ENCODE results near the gene R3HDM2. TPM values are rescaled to one million over a fixed set of nuclear protein-coding genes. Genes with fewer than 3 reads are reported as not detected.

The R3HDM2 gene
- total RNA-seq, 1 donor from 2014 or later: 65.1 TPM

- intact Hi-C loops (cut with micrococcal nuclease): no loop called here
Observed at GRCh38 chr12:57467915-57468314, 37.1 kb upstream of the R3HDM2 start.

- intact Hi-C loops (cut with micrococcal nuclease): no loop called here
Observed at GRCh38 chr12:57467212-57467874, 36.5 kb upstream of the R3HDM2 start.

- intact Hi-C loops (cut with micrococcal nuclease): no loop called here
Observed at GRCh38 chr12:57465747-57466505, 35.1 kb upstream of the R3HDM2 start.

DNA sequence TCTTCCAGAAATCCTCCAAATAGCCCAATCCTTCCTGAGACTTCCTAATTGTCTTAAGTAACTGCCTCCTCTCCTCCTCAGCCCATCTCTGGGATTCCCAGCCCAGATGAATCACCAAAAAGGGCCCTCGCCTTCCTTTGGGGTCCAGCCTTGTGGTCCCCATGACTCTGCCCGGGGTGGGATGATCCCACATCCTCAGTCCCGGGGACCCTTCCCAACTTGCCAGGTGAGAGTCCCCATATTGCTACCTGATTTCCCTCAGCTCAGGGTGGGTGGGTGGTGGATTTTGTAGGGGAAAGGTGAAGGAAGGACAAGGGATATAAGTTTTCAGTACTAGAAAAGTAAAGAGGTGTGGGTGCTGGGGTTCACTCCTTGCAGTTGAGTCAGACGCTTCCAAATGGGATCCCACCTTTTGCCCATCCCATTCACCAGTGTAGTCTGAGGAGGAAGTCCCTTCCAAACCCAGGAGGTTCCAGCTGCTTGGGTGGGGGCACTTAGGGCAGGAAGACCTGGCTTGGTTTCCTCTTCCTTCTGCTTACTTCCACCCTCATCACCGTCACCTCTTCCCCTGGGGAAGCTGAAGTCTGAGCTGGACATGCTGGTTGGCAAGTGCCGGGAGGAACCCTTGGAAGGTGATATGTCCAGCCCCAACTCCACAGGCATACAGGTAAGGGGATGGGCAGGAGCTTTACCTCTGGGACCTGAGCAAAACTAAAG, 34.3 kb upstream of the R3HDM2 start:
- intact Hi-C loops (cut with micrococcal nuclease): no loop called here

DNA sequence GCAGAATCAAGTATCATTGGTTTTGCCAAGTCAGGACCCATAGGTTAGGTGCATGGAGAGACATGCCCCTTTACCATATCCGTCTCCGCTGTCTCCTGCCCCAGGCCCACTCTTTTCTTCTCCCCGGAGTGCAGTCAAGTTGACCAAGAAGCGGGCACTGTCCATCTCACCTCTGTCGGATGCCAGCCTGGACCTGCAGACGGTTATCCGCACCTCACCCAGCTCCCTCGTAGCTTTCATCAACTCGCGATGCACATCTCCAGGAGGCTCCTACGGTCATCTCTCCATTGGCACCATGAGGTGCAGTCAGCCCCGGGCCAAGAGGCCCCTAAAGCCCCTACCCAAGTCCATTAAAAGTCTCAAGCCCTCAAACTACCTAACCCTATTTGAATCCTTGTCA, 33.7 kb upstream of the R3HDM2 start:
- intact Hi-C loops (cut with micrococcal nuclease): loop anchor here (5.0 kb wide), 1 partner anchor 158 kb away; no protein-coding TSS in a partner anchor

- intact Hi-C loops (cut with micrococcal nuclease): loop anchor here (1.0 to 5.0 kb wide), 5 partner anchors 14 to 200 kb away; no protein-coding TSS in a partner anchor
Observed at GRCh38 chr12:57462912-57463253, 32.0 kb upstream of the R3HDM2 start.

DNA sequence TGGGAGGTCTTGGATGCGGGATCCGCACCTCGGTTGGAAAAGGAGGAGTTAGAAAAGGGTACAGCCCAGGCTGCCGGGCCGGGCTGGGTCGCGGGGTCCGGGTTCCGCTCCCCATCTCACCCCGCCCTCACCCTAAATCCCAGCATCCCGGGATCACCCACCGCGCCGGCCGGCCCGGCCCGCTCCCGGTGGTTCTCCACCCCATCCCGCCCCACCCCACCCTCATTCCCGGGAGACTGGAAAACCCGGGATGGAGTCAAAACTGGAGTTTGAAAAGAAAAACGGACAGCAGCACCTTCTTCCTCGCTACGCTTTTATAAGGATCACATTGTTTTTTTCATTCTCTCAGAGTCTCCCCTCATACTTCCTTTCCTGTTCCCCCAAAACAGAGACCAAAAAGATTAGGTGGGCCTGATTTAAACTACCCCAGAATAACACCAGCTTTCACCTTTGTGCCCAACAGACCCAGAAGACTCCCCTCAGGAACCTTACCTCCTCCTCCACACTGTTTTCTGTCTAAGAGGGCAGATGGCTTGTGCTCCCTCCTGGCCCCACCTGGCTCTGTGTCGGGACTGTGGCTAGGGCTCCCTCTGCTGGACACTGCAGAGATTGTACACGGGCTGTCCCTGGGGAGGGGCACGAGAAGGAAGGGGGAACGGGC, 31.5 kb upstream of the R3HDM2 start:
- intact Hi-C loops (cut with micrococcal nuclease): loop anchor here (1.0 to 5.0 kb wide), 5 partner anchors 15 to 200 kb away; no protein-coding TSS in a partner anchor

GRCh38 chr12:57461917-57462250, 31.0 kb upstream of the R3HDM2 start:
- intact Hi-C loops (cut with micrococcal nuclease): loop anchor here (1.0 to 5.0 kb wide), 5 partner anchors 15 to 199 kb away; no protein-coding TSS in a partner anchor

GRCh38 chr12:57461276-57461916, 30.6 kb upstream of the R3HDM2 start:
- intact Hi-C loops (cut with micrococcal nuclease): loop anchor here (5.0 kb wide), 1 partner anchor 161 kb away; no protein-coding TSS in a partner anchor

GRCh38 chr12:57460841-57461275, 30.0 kb upstream of the R3HDM2 start:
- intact Hi-C loops (cut with micrococcal nuclease): loop anchor here (5.0 kb wide), 1 partner anchor 161 kb away; no protein-coding TSS in a partner anchor

DNA sequence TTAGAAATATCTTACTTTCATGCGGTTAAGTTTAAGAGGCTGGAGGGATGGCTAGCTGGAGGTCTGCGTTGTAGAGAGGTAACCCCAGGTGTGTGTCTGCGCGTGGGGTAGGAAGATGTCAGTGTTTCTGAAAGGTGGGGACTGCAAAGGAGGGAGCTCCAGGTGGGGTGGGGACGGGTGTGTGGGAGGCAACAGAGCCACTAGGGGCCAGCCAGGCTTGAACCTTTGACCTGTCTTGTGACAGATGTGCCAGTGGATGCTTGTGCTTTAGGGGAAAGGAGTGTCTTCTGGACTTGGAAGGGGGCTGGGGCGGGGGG, 29.6 kb upstream of the R3HDM2 start:
- intact Hi-C loops (cut with micrococcal nuclease): loop anchor here (5.0 kb wide), 1 partner anchor 162 kb away; no protein-coding TSS in a partner anchor

GRCh38 chr12:57459750-57460467, 29.1 kb upstream of the R3HDM2 start, which contains the start of gene GLI1:
GLI1 (plus strand) TSS chr12:57459785; CDS start chr12:57463692, 3,907 bp downstream.
- intact Hi-C loops (cut with micrococcal nuclease): loop anchor here (1.0 to 5.0 kb wide), 4 partner anchors 29 to 178 kb away; partner anchors contain the start of genes DCTN2 and R3HDM2

GRCh38 chr12:57459055-57459749, 28.4 kb upstream of the R3HDM2 start:
- intact Hi-C loops (cut with micrococcal nuclease): loop anchor here (1.0 to 5.0 kb wide), 3 partner anchors 28 to 177 kb away; partner anchors contain the start of genes DCTN2 and R3HDM2

DNA sequence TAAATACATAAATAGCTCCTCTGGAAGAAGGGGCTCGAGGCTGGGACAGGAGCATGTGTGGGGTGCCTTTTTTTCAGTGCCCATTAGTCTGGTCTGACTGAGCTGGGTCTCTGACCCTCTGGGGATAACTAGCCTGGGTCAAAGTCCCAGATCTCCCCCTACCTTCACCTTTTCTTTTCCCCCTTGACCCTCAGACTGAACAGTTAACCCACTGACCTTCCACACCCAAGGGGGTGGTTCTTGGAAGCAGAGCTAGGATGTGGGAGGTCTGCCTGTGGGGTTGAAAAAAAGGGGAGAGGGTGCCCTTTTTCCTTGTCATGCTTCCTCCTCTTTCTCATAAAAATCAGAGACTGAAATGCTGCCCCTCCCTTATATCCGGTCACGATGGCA, 27.8 kb upstream of the R3HDM2 start:
- intact Hi-C loops (cut with micrococcal nuclease): loop anchor here (1.0 to 5.0 kb wide), 3 partner anchors 27 to 176 kb away; partner anchors contain the start of genes DCTN2 and R3HDM2

DNA sequence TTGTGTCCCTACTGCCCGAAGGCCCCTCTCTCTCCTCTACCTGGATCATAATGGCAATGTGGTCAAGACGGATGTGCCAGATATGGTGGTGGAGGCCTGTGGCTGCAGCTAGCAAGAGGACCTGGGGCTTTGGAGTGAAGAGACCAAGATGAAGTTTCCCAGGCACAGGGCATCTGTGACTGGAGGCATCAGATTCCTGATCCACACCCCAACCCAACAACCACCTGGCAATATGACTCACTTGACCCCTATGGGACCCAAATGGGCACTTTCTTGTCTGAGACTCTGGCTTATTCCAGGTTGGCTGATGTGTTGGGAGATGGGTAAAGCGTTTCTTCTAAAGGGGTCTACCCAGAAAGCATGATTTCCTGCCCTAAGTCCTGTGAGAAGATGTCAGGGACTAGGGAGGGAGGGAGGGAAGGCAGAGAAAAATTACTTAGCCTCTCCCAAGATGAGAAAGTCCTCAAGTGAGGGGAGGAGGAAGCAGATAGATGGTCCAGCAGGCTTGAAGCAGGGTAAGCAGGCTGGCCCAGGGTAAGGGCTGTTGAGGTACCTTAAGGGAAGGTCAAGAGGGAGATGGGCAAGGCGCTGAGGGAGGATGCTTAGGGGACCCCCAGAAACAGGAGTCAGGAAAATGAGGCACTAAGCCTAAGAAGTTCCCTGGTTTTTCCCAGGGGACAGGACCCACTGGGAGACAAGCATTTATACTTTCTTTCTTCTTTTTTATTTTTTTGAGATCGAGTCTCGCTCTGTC, 26.1 kb upstream of the R3HDM2 start:
- intact Hi-C loops (cut with micrococcal nuclease): loop anchor here (5.0 kb wide), 1 partner anchor 175 kb away; no protein-coding TSS in a partner anchor

- intact Hi-C loops (cut with micrococcal nuclease): loop anchor here (5.0 kb wide), 1 partner anchor 174 kb away; no protein-coding TSS in a partner anchor
Observed at GRCh38 chr12:57456145-57456700, 25.4 kb upstream of the R3HDM2 start.

- intact Hi-C loops (cut with micrococcal nuclease): loop anchor here (5.0 kb wide), 1 partner anchor 173 kb away; no protein-coding TSS in a partner anchor
Observed at GRCh38 chr12:57455374-57456144, 24.7 kb upstream of the R3HDM2 start.

All from T-helper 2 cell treated with Interferon-gamma antibody and Interleukin-4, amounts not matched to agents 100 ng/mL and 5 ng/mL, for 36 hours (primary cell).